Thymus (tissue), 11 donors: ENCODE results near the gene NDUFB11. TPM values are rescaled to one million over a fixed set of nuclear protein-coding genes. Genes with fewer than 3 reads are reported as not detected.

Experiments
- DNase-seq, 9 donors: peaks; one replicate each; pipeline ENCODE4 v3.0.0-alpha.2; 2013; ENCODE audit warnings: low spot score in 9 of 9, low read depth in 6 of 9, missing footprints in 1 of 9
- H3K27ac ChIP-seq, 2 donors: one replicate each; pipeline ENCODE4 v1.5.1; 2013; ENCODE audit warnings: control low read depth in 1 of 2, low read depth in 1 of 2, low read length in 1 of 2, mild to moderate bottlenecking in 1 of 2, moderate library complexity in 1 of 2
- H3K27me3 ChIP-seq, 2 donors: one replicate each; pipeline ENCODE4 v1.5.1; 2013; ENCODE audit warnings: low read length in 1 of 2; ENCODE audit not compliant: control insufficient read depth in 2 of 2, insufficient read depth in 1 of 2
- H3K36me3 ChIP-seq, 2 donors: one replicate each; pipeline ENCODE4 v1.5.1; 2013; ENCODE audit warnings: low read length in 1 of 2, mild to moderate bottlenecking in 1 of 2, moderate library complexity in 1 of 2; ENCODE audit not compliant: control insufficient read depth in 2 of 2, insufficient read depth in 2 of 2
- H3K4me1 ChIP-seq, 2 donors: one replicate each; pipeline ENCODE4 v1.5.1; 2013; ENCODE audit warnings: low read length in 2 of 2; ENCODE audit not compliant: control insufficient read depth in 2 of 2, insufficient read depth in 2 of 2
- H3K4me3 ChIP-seq, 2 donors: one replicate each; pipeline ENCODE4 v1.5.1; 2013; ENCODE audit warnings: low read length in 2 of 2, control low read depth in 1 of 2, mild to moderate bottlenecking in 1 of 2
- H3K9me3 ChIP-seq, 2 donors: one replicate each; pipeline ENCODE4 v1.5.1; 2013; ENCODE audit warnings: low read length in 1 of 2, mild to moderate bottlenecking in 1 of 2; ENCODE audit not compliant: control insufficient read depth in 2 of 2, insufficient read depth in 1 of 2
- WGBS: extraction: QIAGEN DNeasy Blood & Tissue Kit; methylation state at CpG from one replicate; pipeline ENCODE4 v1.1.7; 2013; 5-methylcytosine and 5-hydroxymethylcytosine counted together
- polyA plus RNA-seq: library from polyadenylated mRNA; stranded (reverse); fragments of 200-250 nt; gene quantifications from one replicate; pipeline ENCODE4 v1.2.3, GENCODE V29; 2013
- total RNA-seq: library from RNA; stranded (reverse); fragments of 120-200 nt; gene quantifications from one replicate; pipeline ENCODE4 v1.2.4, GENCODE V29; 2013
- donor health status: healthy.

NDUFB11 gene
- total and polyA plus RNA-seq, 2 donors: 59.2 to 109 TPM

DNA sequence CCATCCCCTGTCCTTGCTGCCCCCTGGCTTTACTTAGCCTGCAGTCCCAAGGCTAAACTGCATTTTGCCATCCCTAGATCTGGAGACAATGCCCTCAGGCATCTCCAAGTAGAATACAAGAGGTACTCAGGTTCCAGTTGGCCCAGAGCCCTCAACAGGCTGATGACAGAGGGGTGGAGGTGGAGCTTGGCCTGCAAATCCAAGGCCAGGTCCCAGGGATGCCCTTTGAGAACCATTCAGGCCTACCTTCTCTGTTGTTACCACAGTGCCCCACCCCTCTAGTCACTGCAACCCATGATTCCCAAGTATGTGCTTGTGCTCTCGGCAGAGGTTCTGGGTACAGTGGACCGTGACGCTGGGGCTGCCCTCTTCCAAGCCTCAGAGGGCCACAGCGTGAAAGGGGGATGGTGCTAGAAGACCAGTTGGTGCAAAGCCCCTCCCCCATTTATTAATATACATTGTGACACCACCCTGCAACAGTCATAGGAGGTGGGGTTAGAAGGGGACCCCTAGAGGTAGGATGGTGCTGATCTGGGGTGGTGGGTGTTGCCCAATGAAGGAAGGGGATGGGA, 42.7 kb upstream of the NDUFB11 start:
- peaks cover 0 to 4% of the 10 kb centered on the region in 2 donors for H3K9me3 ChIP-seq
- H3K27me3 ChIP-seq: peaks cover 0 to 17% of the 10 kb centered on the region in 2 donors
- no peak overlapping the region for H3K27ac ChIP-seq
- H3K36me3 ChIP-seq: peaks cover 30 to 38% of the 10 kb centered on the region in 2 donors
- WGBS: 99% methylated on average over 4 of the region's 4 CpGs
- DNase-seq: no peak
- no peak overlapping the region for H3K4me3 ChIP-seq
- H3K4me1 ChIP-seq: peaks cover 0 to 17% of the 10 kb centered on the region in 2 donors

DNA sequence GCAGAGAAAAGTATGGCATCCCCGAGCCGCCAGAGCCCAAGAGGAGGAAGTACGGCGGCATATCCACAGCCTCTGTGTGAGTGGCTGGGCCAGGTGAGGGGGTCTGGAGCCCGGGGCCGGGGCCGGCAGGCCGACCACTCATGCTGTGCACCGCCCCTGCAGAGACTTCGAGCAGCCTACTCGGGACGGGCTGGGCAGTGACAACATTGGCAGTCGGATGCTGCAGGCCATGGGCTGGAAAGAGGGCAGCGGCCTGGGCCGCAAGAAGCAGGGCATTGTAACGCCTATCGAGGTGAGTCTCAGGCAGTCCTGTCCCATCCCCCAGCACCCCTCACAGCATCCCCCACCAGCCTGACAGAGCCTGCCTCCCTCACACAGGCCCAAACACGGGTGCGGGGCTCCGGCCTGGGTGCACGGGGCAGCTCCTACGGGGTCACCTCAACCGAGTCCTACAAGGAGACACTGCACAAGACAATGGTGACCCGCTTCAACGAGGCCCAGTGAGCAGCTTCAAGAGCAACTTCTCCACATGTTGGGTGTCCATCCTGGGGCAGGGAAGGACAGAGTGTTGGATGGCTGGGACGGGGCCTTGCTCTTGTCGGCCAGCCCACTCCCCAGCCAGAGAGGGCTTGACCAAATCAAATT, 41.7 kb upstream of the NDUFB11 start:
- Histone ChIP-seq H3K9me3 (peaks cover 0 to 4% of the 10 kb centered on the region in 2 donors), H3K4me3 (no peak overlapping the region), H3K27me3 (peaks cover 0 to 12% of the 10 kb centered on the region in 2 donors), H3K4me1 (peaks cover 0 to 7% of the 10 kb centered on the region in 2 donors), H3K36me3 (peaks cover 39 to 47% of the 10 kb centered on the region in 2 donors), H3K27ac (no peak overlapping the region)
- no peak for DNase-seq
- 97% methylated on average over 27 of the region's 27 CpGs for whole genome bisulfite sequencing

DNA sequence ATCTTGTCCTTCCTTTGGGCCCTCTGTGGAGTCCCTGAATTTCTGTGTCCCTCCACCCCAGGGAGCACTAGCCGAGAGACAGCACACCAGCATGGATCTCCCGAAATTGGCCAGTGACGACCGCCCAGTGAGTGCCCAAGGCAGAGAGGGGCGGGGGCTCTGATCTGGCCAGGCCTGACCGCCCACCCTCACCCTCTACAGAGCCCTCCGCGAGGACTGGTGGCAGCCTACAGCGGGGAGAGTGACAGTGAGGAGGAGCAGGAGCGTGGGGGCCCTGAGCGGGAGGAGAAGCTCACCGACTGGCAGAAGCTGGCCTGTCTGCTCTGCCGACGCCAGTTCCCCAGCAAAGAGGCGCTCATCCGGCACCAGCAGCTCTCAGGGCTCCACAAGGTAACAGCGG, 40.7 kb upstream of the NDUFB11 start:
- DNase-seq: no peak
- peaks cover 41 to 51% of the 10 kb centered on the region in 2 donors for H3K36me3 ChIP-seq
- no peak overlapping the region for H3K4me3 ChIP-seq
- 95% methylated on average over 17 of the region's 17 CpGs for WGBS
- no peak overlapping the region for H3K27ac ChIP-seq
- H3K9me3 ChIP-seq: no peaks in the 10 kb centered on the region
- peaks cover 0 to under 1% of the 10 kb centered on the region in 2 donors for H3K4me1 ChIP-seq
- H3K27me3 ChIP-seq: peaks cover 0 to 2% of the 10 kb centered on the region in 2 donors

DNA sequence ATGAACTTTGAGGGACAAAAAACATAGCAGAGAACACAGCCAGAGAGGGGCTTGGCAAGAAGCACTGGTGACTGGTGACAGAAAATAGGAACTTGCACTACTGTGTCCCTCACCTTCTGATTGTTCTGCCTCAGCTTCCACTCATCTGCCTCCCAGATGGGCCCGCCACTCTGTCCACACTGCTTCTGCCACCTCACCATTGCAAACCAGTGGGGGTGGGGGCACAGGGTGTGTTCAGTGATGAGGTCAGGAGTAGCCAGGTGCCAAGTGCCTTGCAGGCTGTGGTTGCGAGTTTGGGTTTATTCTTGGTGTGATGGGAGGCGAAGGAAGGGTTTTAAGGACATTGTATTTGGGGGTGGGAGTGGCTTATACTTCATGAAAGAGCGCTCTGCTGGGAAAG, 40.0 kb upstream of the NDUFB11 start:
- Histone ChIP-seq H3K4me3 (no peak overlapping the region), H3K36me3 (peaks cover 46 to 59% of the 10 kb centered on the region in 2 donors), H3K4me1 (no peaks in the 10 kb centered on the region), H3K27ac (no peak overlapping the region), H3K27me3 (no peaks in the 10 kb centered on the region), H3K9me3 (no peaks in the 10 kb centered on the region)
- 97% methylated on average over 4 of the region's 4 CpGs for WGBS
- no peak for DNase-seq

DNA sequence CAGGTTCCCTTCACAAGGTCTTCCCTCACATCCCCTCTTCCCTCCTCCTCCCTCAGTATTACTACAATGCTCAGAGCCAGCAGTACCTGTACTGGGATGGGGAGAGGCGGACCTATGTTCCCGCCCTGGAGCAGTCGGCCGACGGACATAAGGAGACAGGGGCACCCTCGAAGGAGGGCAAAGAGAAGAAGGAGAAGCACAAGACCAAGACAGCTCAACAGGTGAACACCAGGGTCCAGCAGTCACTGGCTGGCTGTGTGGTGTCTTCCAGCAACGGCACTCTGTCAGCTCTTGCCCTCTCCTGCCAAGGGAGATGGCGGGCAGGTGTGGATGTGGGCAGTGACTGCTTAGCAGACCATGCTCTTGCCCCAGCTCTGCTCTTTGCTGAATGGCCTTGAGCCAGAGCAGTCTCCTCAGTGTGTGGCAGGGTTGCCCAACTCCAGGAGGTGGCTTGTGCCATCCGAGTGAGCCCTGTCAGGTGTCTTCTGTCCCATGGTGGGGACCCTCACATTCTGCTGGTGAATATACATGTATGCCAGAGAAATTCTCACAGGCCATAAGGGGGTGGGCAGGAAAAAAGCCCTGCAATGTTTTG, 37.7 kb upstream of the NDUFB11 start:
- no peak for DNase-seq
- 97% methylated on average over 9 of the region's 9 CpGs for whole genome bisulfite sequencing
- Histone ChIP-seq H3K27ac (no peak overlapping the region), H3K9me3 (no peaks in the 10 kb centered on the region), H3K4me3 (no peak overlapping the region), H3K36me3 (peaks cover 67 to 77% of the 10 kb centered on the region in 2 donors), H3K4me1 (no peaks in the 10 kb centered on the region), H3K27me3 (no peaks in the 10 kb centered on the region)

DNA sequence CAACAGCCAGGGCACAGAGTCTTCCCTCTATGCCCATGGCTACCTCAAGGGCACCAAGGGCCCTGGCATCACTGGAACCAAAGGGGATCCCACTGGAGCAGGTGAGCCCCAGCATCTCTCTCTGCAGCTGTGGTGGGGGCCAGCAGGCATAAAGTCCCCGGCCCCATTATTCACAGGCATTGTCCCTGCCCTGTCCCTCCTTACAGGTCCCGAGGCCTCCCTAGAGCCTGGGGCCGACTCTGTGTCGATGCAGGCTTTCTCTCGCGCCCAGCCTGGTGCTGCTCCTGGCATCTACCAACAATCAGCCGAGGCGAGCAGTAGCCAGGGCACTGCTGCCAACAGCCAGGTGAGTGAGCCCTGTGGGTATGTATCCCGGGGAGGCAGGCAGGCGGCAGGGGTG, 36.8 kb upstream of the NDUFB11 start:
- no peak overlapping the region for H3K27ac ChIP-seq
- H3K36me3 ChIP-seq: peaks cover 67 to 76% of the 10 kb centered on the region in 2 donors
- 98% methylated on average over 10 of the region's 10 CpGs for WGBS
- H3K9me3 ChIP-seq: no peaks in the 10 kb centered on the region
- H3K27me3 ChIP-seq: no peaks in the 10 kb centered on the region
- no peak overlapping the region for H3K4me3 ChIP-seq
- H3K4me1 ChIP-seq: no peaks in the 10 kb centered on the region
- no peak for DNase-seq

DNA sequence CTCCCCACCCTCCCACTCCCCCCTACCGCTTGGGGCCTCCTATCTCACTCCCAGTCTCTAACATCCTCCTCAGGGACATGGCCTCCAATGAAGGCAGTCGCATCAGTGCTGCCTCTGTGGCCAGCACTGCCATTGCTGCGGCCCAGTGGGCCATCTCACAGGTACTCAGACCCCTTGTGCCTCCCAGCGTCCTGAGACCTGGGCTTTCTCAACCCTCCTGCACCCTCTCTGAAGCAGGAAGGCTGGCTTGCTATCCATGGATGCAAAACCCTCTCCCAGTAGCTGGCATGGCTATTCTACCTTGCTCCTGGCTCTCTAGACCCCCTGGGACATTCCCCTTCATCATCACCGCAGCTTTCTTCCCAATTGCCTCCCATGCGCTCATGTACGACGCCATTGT, 35.8 kb upstream of the NDUFB11 start:
- H3K27me3 ChIP-seq: no peaks in the 10 kb centered on the region
- H3K27ac ChIP-seq: no peak overlapping the region
- H3K9me3 ChIP-seq: no peaks in the 10 kb centered on the region
- H3K4me3 ChIP-seq: no peak overlapping the region
- H3K4me1 ChIP-seq: no peaks in the 10 kb centered on the region
- H3K36me3 ChIP-seq: peaks cover 59 to 71% of the 10 kb centered on the region in 2 donors
- over 99% methylated on average over 8 of the region's 8 CpGs for WGBS
- no peak for DNase-seq

DNA sequence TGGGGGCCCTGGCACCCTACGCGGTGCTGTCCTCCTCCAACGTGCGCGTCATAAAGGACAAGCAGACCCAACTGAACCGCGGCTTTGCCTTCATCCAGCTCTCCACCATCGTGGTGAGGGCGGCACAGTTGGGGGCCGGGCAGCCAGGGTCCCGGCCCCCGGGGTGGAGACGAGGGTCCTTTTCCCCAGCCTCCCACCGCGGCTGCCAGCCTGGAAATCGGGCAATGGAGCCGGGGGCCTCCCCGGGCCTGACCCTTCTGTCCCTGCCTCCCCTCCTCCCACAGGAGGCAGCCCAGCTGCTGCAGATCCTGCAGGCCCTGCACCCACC, 35.4 kb upstream of the NDUFB11 start:
- no peak for DNase-seq
- Histone ChIP-seq H3K27ac (no peak overlapping the region), H3K9me3 (no peaks in the 10 kb centered on the region), H3K36me3 (peaks cover 60 to 66% of the 10 kb centered on the region in 2 donors), H3K4me3 (no peak overlapping the region), H3K27me3 (no peaks in the 10 kb centered on the region), H3K4me1 (no peaks in the 10 kb centered on the region)
- 99% methylated on average over 18 of the region's 18 CpGs for WGBS

DNA sequence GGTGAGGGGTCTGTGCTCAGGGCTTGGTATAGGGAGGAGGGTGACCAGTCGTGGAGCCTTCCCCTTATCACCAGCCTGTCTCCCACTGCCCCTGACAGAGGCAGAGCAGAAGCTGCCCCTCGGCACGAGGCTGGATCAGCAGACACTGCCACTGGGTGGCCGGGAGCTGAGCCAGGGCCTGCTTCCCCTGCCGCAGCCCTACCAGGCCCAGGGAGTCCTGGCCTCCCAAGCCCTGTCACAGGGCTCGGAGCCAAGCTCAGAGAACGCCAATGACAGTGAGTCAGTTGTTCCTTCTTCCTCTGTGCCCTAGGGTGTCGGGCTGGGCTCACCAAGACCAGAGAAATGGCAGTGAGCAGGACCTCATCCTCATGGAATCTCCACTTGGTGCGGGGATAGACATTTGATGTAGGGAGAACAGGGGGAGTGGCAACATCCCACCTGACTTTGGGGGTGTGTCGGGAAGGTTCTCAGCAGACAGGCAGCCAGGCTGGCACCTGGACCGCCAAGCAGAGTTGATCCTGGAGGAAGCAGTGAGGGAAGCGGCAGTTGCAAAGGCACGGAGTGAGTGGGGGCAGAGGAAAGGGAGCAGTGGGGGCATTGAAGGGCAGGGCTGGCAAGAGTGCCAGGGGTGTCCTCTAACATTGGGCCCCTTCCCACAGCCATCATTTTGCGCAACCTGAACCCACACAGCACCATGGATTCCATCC, 34.9 kb upstream of the NDUFB11 start:
- Histone ChIP-seq H3K4me3 (no peak overlapping the region), H3K36me3 (peaks cover 61 to 64% of the 10 kb centered on the region in 2 donors), H3K27ac (no peak overlapping the region), H3K9me3 (no peaks in the 10 kb centered on the region), H3K4me1 (no peaks in the 10 kb centered on the region), H3K27me3 (no peaks in the 10 kb centered on the region)
- DNase-seq: no peak
- WGBS: 98% methylated on average over 14 of the region's 14 CpGs
